Measurements from ENCODE around the gene PROC.

The PROC gene

GRCh38 chr2:127462461-127462860 lies 44.2 kb downstream of the PROC start:
- DNase-seq (ENCODE audit: low read depth), result no peak

GRCh38 chr2:127463155-127463991 lies 45.1 kb downstream of the PROC start:
- DNase-seq (ENCODE audit: low read depth), result no peak

GRCh38 chr2:127464470-127465257 lies 46.4 kb downstream of the PROC start:
- DNase-seq (ENCODE audit: low read depth), result no peak

DNA sequence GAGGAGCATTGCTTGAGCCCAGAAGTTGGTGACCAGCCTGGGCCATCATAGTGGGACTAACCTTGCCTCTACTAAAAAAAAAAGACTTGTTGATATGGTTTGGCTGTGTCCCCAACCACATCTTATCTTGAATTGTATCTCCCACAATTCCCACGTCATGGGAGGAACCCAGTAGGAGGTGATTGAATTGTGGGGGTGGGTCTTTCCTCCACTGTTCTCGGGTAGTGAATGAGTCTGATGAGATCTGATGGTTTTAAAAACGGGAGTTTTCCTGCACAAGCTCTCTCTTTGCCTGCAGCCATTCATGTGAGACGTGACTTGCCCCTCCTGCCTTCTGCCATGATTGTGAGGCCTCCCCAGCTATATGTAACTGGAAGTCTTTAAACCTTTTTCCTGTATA lies 47.0 kb downstream of the PROC start:
- no peak for DNase-seq (ENCODE audit: low read depth)

- no peak for DNase-seq (ENCODE audit: low read depth)
Observed at GRCh38 chr2:127469051-127469450, 50.8 kb downstream of the PROC start.

DNA sequence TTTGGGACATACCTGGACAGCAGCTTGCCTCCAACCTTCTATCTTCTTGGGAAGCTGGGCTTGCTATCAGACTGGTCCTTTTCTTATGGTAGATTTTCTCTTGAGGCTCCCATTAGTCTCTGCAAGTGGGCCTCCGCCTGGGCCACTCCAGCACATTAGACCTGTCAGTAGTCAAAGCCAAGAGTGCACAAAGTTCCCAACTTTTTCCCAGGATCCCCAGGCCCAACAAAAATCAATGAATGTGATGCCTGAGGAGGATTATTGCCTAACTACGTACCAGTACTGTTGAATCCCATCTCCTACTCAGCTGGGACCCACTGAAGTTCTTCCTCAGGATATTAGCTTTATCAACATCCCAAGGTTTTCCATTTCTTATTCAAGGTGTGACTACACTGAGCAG lies 51.7 kb downstream of the PROC start:
- no peak for DNase-seq (ENCODE audit: low read depth)

DNA sequence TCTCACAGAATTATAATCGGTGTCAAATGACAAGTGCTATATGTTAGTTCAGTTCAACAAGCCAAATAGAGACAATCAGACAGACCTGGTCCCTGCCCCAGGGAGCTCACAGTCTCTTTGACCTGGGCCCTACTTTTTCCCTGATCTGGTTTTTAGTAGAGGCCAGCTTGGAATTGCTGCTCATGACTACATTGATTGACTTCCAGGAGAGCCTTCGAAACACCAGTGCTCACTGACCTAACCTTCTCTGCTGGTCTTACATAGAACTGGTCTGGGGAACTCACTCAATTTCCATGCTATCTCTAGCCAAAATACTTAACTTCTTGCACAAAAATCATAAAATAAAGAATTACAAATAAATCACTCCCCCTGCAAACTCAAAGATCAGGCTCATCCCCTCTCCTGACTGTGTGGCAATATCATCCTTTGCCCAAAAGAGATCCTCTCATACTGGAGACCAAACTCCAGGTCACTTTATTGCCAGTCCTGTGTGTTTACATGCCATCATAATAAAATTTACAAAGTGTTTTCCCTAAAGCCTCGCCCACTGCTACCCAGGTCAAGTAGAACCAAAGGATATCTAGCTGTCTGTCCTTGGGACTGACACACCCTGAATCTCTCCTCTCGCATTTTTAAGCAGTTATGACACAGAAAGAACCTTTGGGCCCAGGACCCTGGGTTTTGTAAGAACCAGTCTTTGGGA lies 53.2 kb downstream of the PROC start:
- DNase-seq (ENCODE audit: low read depth), result no peak

- DNase-seq (ENCODE audit: low read depth), result no peak
Observed at GRCh38 chr2:127472268-127472667, 54.0 kb downstream of the PROC start.

DNA sequence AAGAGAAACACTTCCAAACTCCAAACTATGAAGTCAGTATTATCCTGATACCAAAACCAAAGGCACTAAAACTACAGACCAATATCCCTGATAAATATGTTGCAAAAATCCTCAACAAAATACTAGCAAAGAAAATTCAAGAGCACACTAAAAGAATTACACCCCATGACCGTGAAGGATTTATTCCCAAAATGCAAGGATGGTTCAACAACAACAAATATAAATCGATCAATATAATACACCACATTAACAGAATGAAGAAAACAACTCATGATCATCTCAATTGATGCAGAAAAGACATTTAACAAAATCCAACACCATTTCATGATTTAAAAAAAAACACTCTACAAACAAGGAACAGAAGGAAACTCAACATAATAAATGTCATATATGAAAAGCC lies 57.6 kb downstream of the PROC start:
- DNase-seq (ENCODE audit: low read depth), result no peak

All from stimulated activated CD8-positive, alpha-beta memory T cell treated with anti-CD3 and anti-CD28 coated beads, Interleukin-12 subunit alpha, Interleukin-12 subunit beta, amount 100 ng/mL, for 1 hour (primary cell).